Upper lobe of right lung (tissue), 1 donor: ENCODE results near the gene NELL2. TPM values are rescaled to one million over a fixed set of nuclear protein-coding genes. Genes with fewer than 3 reads are reported as not detected.

Experiments used
- ATAC-seq: fragments of 200-7000 bp; cut with Tn5 transposase; one replicate; pipeline ENCODE4 v1.9.1; 2020; ENCODE audit warnings: mild to moderate bottlenecking, moderate library complexity
- DNase-seq: peaks from one replicate; pipeline ENCODE4 v3.0.0-alpha.2; 2020
- H3K27ac ChIP-seq: fragments of 200-600 bp; one replicate; pipeline ENCODE4 v1.8.0; 2022
- H3K27me3 ChIP-seq: fragments of 200-600 bp; one replicate; pipeline ENCODE4 v1.8.0; 2022; ENCODE audit warnings: mild to moderate bottlenecking
- H3K36me3 ChIP-seq: fragments of 200-600 bp; one replicate; pipeline ENCODE4 v1.8.0; 2022
- H3K4me1 ChIP-seq: fragments of 200-600 bp; one replicate; pipeline ENCODE4 v1.8.0; 2022
- H3K4me3 ChIP-seq: fragments of 200-600 bp; one replicate; pipeline ENCODE4 v1.8.0; 2022; ENCODE audit warnings: mild to moderate bottlenecking
- H3K9me3 ChIP-seq: fragments of 200-600 bp; one replicate; pipeline ENCODE4 v1.8.0; 2022
- CTCF ChIP-seq: fragments of 200-600 bp; IDR thresholded peaks from one replicate; pipeline ENCODE4 v1.8.0; 2022; ENCODE audit warnings: antibody characterized with exemption
- intact Hi-C: fragments of 100-400 bp; cut with DNase I; formaldehyde crosslinking; loops from one replicate; pipeline ENCODE4 v1.11.0; 2022
- total RNA-seq: library from RNA; stranded (reverse); fragmentation: NEBNext Ultra II Directional; extraction: Animal tissue kit (Norgen Biotek cat#: 25700); gene quantifications from one replicate; pipeline ENCODE4 v1.2.1, GENCODE V29; 2021
- donor health status: DM: no; HTN: yes; CAD: no; lungs with severe emphysema.

Gene NELL2
- total RNA-seq, 1 donor from 2014 or later: 1.6 TPM

- H3K4me1 ChIP-seq: no peaks in the 10 kb centered on the region
- no peak for TF ChIP-seq CTCF
- ATAC-seq (no peak), DNase-seq (no peak)
- no peak overlapping the region for H3K27ac ChIP-seq
- H3K36me3 ChIP-seq: no peaks in the 10 kb centered on the region
- no peak overlapping the region for H3K4me3 ChIP-seq
- no peaks in the 10 kb centered on the region for H3K27me3 ChIP-seq
- intact Hi-C loops: no loop called here
- H3K9me3 ChIP-seq: no peaks in the 10 kb centered on the region
Measured at GRCh38 chr12:44637875-44638274, 238.2 kb downstream of the NELL2 start.

GRCh38 chr12:44628180-44628579 lies 247.9 kb downstream of the NELL2 start:
- no peak for ATAC-seq
- no peak for TF ChIP-seq CTCF
- H3K27ac ChIP-seq: no peak overlapping the region

GRCh38 chr12:44627387-44628166 lies 248.5 kb downstream of the NELL2 start:
- ATAC-seq: no peak
- intact Hi-C loops: no loop called here
- no peak for TF ChIP-seq CTCF
- no peaks in the 10 kb centered on the region for H3K9me3 ChIP-seq
- H3K27me3 ChIP-seq: no peaks in the 10 kb centered on the region
- H3K4me1 ChIP-seq: no peaks in the 10 kb centered on the region
- no peaks in the 10 kb centered on the region for H3K36me3 ChIP-seq
- H3K27ac ChIP-seq: no peak overlapping the region
- DNase-seq: no peak
- H3K4me3 ChIP-seq: no peak overlapping the region

More at GRCh38 chr12:44628180-44628579, 247.9 kb downstream of the NELL2 start:
- Histone ChIP-seq H3K4me1 (no peaks in the 10 kb centered on the region), H3K4me3 (no peak overlapping the region), H3K27me3 (no peaks in the 10 kb centered on the region), H3K9me3 (no peaks in the 10 kb centered on the region), H3K36me3 (no peaks in the 10 kb centered on the region)
- intact Hi-C loops: no loop called here
- no peak for DNase-seq

GRCh38 chr12:44626883-44627282 lies 249.2 kb downstream of the NELL2 start:
- no peaks in the 10 kb centered on the region for H3K9me3 ChIP-seq
- intact Hi-C loops: no loop called here
- H3K27ac ChIP-seq: no peak overlapping the region
- H3K27me3 ChIP-seq: no peaks in the 10 kb centered on the region
- no peak for ATAC-seq
- no peak overlapping the region for H3K4me3 ChIP-seq
- H3K4me1 ChIP-seq: no peaks in the 10 kb centered on the region
- no peak for DNase-seq
- no peaks in the 10 kb centered on the region for H3K36me3 ChIP-seq
- no peak for TF ChIP-seq CTCF

GRCh38 chr12:44618946-44619345 lies 257.2 kb downstream of the NELL2 start:
- Histone ChIP-seq H3K9me3 (no peaks in the 10 kb centered on the region), H3K4me3 (no peak overlapping the region), H3K27me3 (no peaks in the 10 kb centered on the region), H3K36me3 (no peaks in the 10 kb centered on the region), H3K4me1 (no peaks in the 10 kb centered on the region), H3K27ac (no peak overlapping the region)
- intact Hi-C loops: no loop called here
- DNase-seq: no peak
- no peak for TF ChIP-seq CTCF
- ATAC-seq: no peak
